ENCODE data around the gene STIM2. TPM values are rescaled to one million over a fixed set of nuclear protein-coding genes. Genes with fewer than 3 reads are reported as not detected.

STIM2 gene
- total RNA-seq, 4 donors from 2014 or later = 9.6 to 12.2 (median 10.1) TPM

- WGBS = 98% methylated on average over 12 of the region's 12 CpGs
- intact Hi-C loops (cut with DNase I) = no loop called here
Measured at GRCh38 chr4:27017623-27018022, 157.0 kb downstream of the STIM2 start.

DNA sequence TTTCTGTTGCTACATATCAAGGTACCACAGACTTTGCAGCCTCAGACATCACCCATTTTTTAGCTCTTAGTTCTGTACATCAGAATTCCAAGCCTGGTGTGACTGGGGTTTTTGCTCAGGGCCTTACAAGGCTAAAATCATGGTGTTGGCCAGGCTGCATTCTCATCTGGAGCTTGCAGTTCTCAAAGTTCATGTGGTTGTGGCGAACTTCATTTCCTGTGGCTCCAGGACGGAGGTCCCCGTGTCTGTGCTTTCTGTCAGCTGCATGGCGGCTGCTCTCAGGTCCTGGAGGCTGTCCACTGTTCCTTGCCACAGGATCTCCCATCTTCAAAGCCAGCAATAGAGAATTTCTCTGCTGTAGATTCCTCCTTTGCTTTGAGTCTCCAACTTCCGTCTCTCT is 157.4 kb downstream of the STIM2 start:
- Histone ChIP-seq H3K27me3 (no peaks in the 10 kb centered on the region), H3K4me3 (no peak overlapping the region), H3K9me3 (no peaks in the 10 kb centered on the region), H3K36me3 (peaks cover 8 to 42% (median 28%) of the 10 kb centered on the region in 4 donors), H3K27ac (replicated peaks in 1 of 4) (no peak overlapping the region), H3K4me1 (no peaks in the 10 kb centered on the region)
- no peak for DNase-seq (ENCODE audit: extremely low spot score)
- intact Hi-C loops (cut with DNase I) = no loop called here
- WGBS = 94% methylated on average over 5 of the region's 5 CpGs
- TF ChIP-seq POLR2AphosphoS5 (IDR thresholded peaks at IDR 0.05) (no peak), CTCF (IDR thresholded peaks at IDR 0.05) (no peak), POLR2A (IDR thresholded peaks at IDR 0.05; ENCODE audit: low read depth) (no peak), EP300 (IDR thresholded peaks at IDR 0.05) (no peak)

More at GRCh38 chr4:27017623-27018022, 157.0 kb downstream of the STIM2 start:
- TF ChIP-seq POLR2AphosphoS5 (IDR thresholded peaks at IDR 0.05) (no peak), POLR2A (IDR thresholded peaks at IDR 0.05; ENCODE audit: low read depth) (no peak), EP300 (IDR thresholded peaks at IDR 0.05) (no peak), CTCF (IDR thresholded peaks at IDR 0.05) (no peak)
- H3K4me3 ChIP-seq = no peak overlapping the region
- H3K4me1 ChIP-seq = no peaks in the 10 kb centered on the region
- H3K9me3 ChIP-seq = no peaks in the 10 kb centered on the region
- peaks cover 8 to 37% (median 23%) of the 10 kb centered on the region in 4 donors for H3K36me3 ChIP-seq
- no peak for DNase-seq (ENCODE audit: extremely low spot score)
- H3K27me3 ChIP-seq = no peaks in the 10 kb centered on the region
- no peak overlapping the region for H3K27ac ChIP-seq (replicated peaks in 1 of 4)

GRCh38 chr4:27018910-27019309 is 158.3 kb downstream of the STIM2 start:
- Histone ChIP-seq H3K27ac (replicated peaks in 1 of 4) (no peak overlapping the region), H3K36me3 (peaks cover 8 to 44% (median 30%) of the 10 kb centered on the region in 4 donors), H3K4me1 (no peaks in the 10 kb centered on the region), H3K9me3 (no peaks in the 10 kb centered on the region), H3K4me3 (no peak overlapping the region), H3K27me3 (no peaks in the 10 kb centered on the region)
- WGBS = 90% methylated on average over 1 of the region's 1 CpG
- TF ChIP-seq POLR2AphosphoS5 (IDR thresholded peaks at IDR 0.05) (no peak), CTCF (IDR thresholded peaks at IDR 0.05) (no peak), POLR2A (IDR thresholded peaks at IDR 0.05; ENCODE audit: low read depth) (no peak), EP300 (IDR thresholded peaks at IDR 0.05) (no peak)
- intact Hi-C loops (cut with DNase I) = no loop called here
- DNase-seq (ENCODE audit: extremely low spot score) = no peak

DNA sequence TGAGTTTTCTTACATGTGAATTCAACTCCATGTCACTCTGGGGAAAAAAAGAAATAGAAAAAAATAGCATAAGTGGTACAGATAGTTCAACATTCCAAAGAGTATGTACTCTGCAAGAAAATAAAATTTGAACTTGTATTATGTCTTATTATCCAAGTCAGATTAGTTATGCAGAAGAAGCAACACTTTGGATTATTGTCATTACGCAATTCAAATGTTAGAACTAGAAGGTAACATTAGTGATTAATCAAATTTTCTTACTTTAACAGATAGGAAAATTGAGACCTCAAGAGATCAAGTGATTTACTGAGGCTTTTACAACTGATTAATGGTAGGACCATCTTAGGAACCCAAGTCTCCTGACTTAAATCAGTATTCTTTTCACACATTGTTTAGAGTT is 159.1 kb downstream of the STIM2 start:
- H3K36me3 ChIP-seq = peaks cover 8 to 44% (median 30%) of the 10 kb centered on the region in 4 donors
- 97% methylated on average over 1 of the region's 1 CpG for WGBS
- TF ChIP-seq CTCF (IDR thresholded peaks at IDR 0.05) = no peak
- TF ChIP-seq POLR2A (IDR thresholded peaks at IDR 0.05; ENCODE audit: low read depth) = no peak
- no peak for TF ChIP-seq POLR2AphosphoS5 (IDR thresholded peaks at IDR 0.05)
- TF ChIP-seq EP300 (IDR thresholded peaks at IDR 0.05) = no peak
- intact Hi-C loops (cut with DNase I) = no loop called here
- H3K4me3 ChIP-seq = no peak overlapping the region
- DNase-seq (ENCODE audit: extremely low spot score) = no peak
- H3K27ac ChIP-seq (replicated peaks in 1 of 4) = no peak overlapping the region
- H3K27me3 ChIP-seq = no peaks in the 10 kb centered on the region
- no peaks in the 10 kb centered on the region for H3K9me3 ChIP-seq
- H3K4me1 ChIP-seq = no peaks in the 10 kb centered on the region

- H3K27ac ChIP-seq (replicated peaks in 1 of 4) = no peak overlapping the region
- WGBS = 96% methylated on average over 4 of the region's 4 CpGs
- no peaks in the 10 kb centered on the region for H3K27me3 ChIP-seq
- no peak overlapping the region for H3K4me3 ChIP-seq
- H3K9me3 ChIP-seq = no peaks in the 10 kb centered on the region
- no peak for DNase-seq (ENCODE audit: extremely low spot score)
- TF ChIP-seq POLR2AphosphoS5 (IDR thresholded peaks at IDR 0.05) (no peak), CTCF (IDR thresholded peaks at IDR 0.05) (no peak), POLR2A (IDR thresholded peaks at IDR 0.05; ENCODE audit: low read depth) (no peak), EP300 (IDR thresholded peaks at IDR 0.05) (no peak)
- H3K4me1 ChIP-seq = no peaks in the 10 kb centered on the region
- peaks cover 8 to 44% (median 30%) of the 10 kb centered on the region in 4 donors for H3K36me3 ChIP-seq
- intact Hi-C loops (cut with DNase I) = no loop called here
Measured at GRCh38 chr4:27020203-27020602, 159.6 kb downstream of the STIM2 start.

All from esophagus muscularis mucosa (tissue), 4 donors.